ENCODE results near the gene SEC14L5.
A peak's percentile ranks its signal among the peaks of the same experiment; 100 is the strongest.

The SEC14L5 gene

DNA sequence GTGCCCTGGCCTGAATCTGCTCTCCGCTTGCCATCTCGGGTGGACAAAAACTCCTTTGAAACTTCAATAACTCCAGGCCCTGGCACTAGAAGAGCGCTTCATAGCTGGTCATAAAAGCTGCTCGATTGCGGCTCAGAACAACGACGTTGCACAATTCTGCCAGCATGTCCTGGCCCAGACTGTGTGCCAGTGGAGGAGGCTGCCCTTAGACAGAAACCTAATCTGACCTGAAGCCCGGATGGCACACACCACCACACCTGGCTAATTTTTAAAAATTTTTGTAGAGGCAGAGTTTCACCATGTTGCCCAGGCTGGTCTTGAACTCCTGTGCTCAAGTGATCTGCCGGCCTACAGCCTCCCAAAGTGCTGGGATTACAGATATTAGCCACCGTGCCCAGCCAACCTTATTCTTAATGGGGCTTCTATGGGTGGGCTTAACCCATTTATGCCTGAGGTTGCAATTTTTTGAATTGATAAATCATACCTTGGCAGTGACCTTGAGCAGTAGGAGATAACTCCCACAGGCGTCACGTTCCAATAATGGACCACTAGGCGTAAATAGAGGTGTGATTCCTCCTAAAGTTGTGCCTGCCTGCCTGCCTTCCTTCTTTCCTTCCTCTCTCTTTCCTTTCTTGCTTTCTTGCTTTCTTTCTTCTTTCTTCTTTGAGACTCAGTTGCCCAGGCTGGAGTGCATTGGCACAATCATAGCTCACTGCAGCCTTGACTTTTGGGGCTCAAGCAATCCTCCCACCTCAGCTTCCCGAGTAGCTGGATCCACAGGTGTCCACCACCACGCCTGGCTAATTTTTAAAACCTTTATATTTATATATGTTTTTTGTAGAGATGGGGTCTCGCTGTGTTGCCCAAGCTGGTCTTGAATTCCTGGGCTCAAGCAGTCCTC is 20.1 kb upstream of the SEC14L5 start:
- POLR2A ChIA-PET = no interaction called here
- no peak for TF ChIP-seq TARDBP (IDR thresholded peaks at IDR 0.05)
- TF ChIP-seq FOXK2 (IDR thresholded peaks at IDR 0.05) = no peak
- no peak for DNase-seq (ENCODE audit: extremely low spot score)
- CTCF ChIA-PET = interaction anchor here (1.1 kb wide), 1 partner anchor 10 kb away, joined by 3 read pairs; no protein-coding TSS in a partner anchor

GRCh38 chr16:4938683-4939030 is 19.5 kb upstream of the SEC14L5 start:
- TF ChIP-seq ZNF384 (IDR thresholded peaks at IDR 0.05) = no peak
- no peak for TF ChIP-seq FOXM1 (IDR thresholded peaks at IDR 0.05; ENCODE audit: borderline replicate concordance)
- no peak for TF ChIP-seq NFRKB (IDR thresholded peaks at IDR 0.05)
- no peak for TF ChIP-seq SP1 (IDR thresholded peaks at IDR 0.05)
- TF ChIP-seq TARDBP (IDR thresholded peaks at IDR 0.05) = no peak
- no peak for TF ChIP-seq L3MBTL2 (conservative IDR thresholded peaks at IDR 0.05)
- TF ChIP-seq SUZ12 (IDR thresholded peaks at IDR 0.05) = no peak
- TF ChIP-seq BHLHE40 (IDR thresholded peaks at IDR 0.05; ENCODE audit: borderline replicate concordance) = no peak
- no peak for TF ChIP-seq ARNT (IDR thresholded peaks at IDR 0.05)
- ChIA-PET CTCF (interaction anchor here (1.1 kb wide), 1 partner anchor 9 kb away, joined by 3 read pairs; no protein-coding TSS in a partner anchor), POLR2A (no interaction called here)
- no peak for DNase-seq (ENCODE audit: extremely low spot score)

- TF ChIP-seq FOXA1 (IDR thresholded peaks at IDR 0.05) = no peak
- TF ChIP-seq TARDBP (IDR thresholded peaks at IDR 0.05) = no peak
- no peak for TF ChIP-seq ELF4 (IDR thresholded peaks at IDR 0.05)
- no peak for TF ChIP-seq L3MBTL2 (conservative IDR thresholded peaks at IDR 0.05)
- no peak for TF ChIP-seq FOXK2 (IDR thresholded peaks at IDR 0.05)
- no peak for TF ChIP-seq BHLHE40 (IDR thresholded peaks at IDR 0.05; ENCODE audit: borderline replicate concordance)
- no peak for TF ChIP-seq LEF1 (IDR thresholded peaks at IDR 0.05; ENCODE audit: borderline replicate concordance)
- no peak for TF ChIP-seq HDGF (IDR thresholded peaks at IDR 0.05; ENCODE audit: borderline replicate concordance)
- no peak for TF ChIP-seq FOXM1 (IDR thresholded peaks at IDR 0.05; ENCODE audit: borderline replicate concordance)
- no peak for TF ChIP-seq ZNF384 (IDR thresholded peaks at IDR 0.05)
- ChIA-PET POLR2A (no interaction called here), CTCF (no interaction called here)
- no peak for DNase-seq (ENCODE audit: extremely low spot score)
These were observed 17.4 kb upstream of the SEC14L5 start for GRCh38 chr16:4940719-4941118.

- DNase-seq (ENCODE audit: extremely low spot score) = no peak
- ChIA-PET POLR2A (interaction anchor here (1.0 to 1.5 kb wide), 3 partner anchors 11 to 208 kb away, joined by 3 read pairs; partner anchors contain the start of genes ANKS3 and DNAAF8), CTCF (no interaction called here)
- TF ChIP-seq LEF1 (IDR thresholded peaks at IDR 0.05; ENCODE audit: borderline replicate concordance) = no peak
- TF ChIP-seq FOXM1 (IDR thresholded peaks at IDR 0.05; ENCODE audit: borderline replicate concordance) = no peak
- no peak for TF ChIP-seq FOXA1 (IDR thresholded peaks at IDR 0.05)
- no peak for TF ChIP-seq ELF4 (IDR thresholded peaks at IDR 0.05)
- TF ChIP-seq NFRKB (IDR thresholded peaks at IDR 0.05) = no peak
- TF ChIP-seq CTBP1 (IDR thresholded peaks at IDR 0.05; ENCODE audit: borderline replicate concordance) = no peak
- TF ChIP-seq BHLHE40 (IDR thresholded peaks at IDR 0.05; ENCODE audit: borderline replicate concordance) = no peak
- TF ChIP-seq, protein P1, sequence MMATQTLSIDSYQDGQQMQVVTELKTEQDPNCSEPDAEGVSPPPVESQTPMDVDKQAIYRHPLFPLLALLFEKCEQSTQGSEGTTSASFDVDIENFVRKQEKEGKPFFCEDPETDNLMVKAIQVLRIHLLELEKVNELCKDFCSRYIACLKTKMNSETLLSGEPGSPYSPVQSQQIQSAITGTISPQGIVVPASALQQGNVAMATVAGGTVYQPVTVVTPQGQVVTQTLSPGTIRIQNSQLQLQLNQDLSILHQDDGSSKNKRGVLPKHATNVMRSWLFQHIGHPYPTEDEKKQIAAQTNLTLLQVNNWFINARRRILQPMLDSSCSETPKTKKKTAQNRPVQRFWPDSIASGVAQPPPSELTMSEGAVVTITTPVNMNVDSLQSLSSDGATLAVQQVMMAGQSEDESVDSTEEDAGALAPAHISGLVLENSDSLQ (IDR thresholded peaks at IDR 0.05) = no peak
- no peak for TF ChIP-seq HDGF (IDR thresholded peaks at IDR 0.05; ENCODE audit: borderline replicate concordance)
- no peak for TF ChIP-seq SUZ12 (IDR thresholded peaks at IDR 0.05)
- TF ChIP-seq FOXK2 (IDR thresholded peaks at IDR 0.05) = no peak
- no peak for TF ChIP-seq TARDBP (IDR thresholded peaks at IDR 0.05)
- no peak for TF ChIP-seq L3MBTL2 (conservative IDR thresholded peaks at IDR 0.05)
- TF ChIP-seq SP1 (IDR thresholded peaks at IDR 0.05) = no peak
- no peak for TF ChIP-seq ZNF384 (IDR thresholded peaks at IDR 0.05)
- no peak for TF ChIP-seq ARNT (IDR thresholded peaks at IDR 0.05)
These were observed 15.6 kb upstream of the SEC14L5 start for GRCh38 chr16:4942481-4942880.

DNA sequence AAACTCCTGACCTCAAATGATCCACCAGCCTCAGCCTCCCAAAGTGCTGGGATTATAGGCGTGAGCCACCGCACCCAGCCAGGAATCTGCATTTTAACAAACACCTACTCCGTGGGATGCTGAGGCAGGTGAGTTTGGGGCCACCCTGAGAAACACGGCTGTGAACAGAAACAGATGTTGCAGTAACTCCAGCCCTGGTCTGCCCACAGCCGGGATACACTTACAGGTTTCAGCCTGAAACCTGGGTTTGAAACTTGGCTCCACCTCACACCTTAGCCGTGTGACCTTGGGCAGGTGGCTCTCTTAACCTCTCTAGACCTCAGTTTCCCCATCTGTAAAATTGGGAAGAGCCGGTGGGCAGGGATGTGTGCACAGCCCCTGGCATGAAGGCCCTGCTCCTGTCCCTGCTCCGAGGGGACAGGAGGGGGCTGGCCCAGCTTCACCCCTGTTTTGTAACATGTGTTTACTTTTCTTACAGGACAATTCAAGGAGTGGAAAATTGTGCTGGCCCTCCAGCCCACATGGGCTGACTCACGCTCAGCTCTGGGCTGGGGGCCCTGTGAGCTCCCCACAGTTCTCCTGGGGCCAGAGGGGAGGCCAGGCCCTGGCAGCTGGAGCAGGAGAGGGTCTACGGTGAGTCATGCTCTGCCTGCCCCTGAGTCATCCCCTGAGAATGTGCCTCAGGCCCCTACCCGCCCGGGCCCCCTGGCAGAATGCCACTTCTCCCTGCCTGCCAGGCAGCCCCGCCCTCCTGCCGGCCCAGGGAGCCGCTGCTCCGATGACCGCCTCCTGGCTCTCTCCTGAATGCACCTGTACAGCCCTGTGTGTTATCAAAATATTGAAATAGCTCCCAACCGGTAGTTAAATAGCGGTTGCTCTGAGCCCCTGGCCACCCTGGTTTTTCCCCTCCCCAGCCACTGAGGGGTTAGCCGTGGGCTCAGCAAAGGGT is 13.5 kb upstream of the SEC14L5 start:
- TF ChIP-seq CTBP1 (IDR thresholded peaks at IDR 0.05; ENCODE audit: borderline replicate concordance) (no peak), LEF1 (IDR thresholded peaks at IDR 0.05; ENCODE audit: borderline replicate concordance) (no peak), BHLHE40 (IDR thresholded peaks at IDR 0.05; ENCODE audit: borderline replicate concordance) (no peak), ELF4 (IDR thresholded peaks at IDR 0.05) (no peak), NFRKB (IDR thresholded peaks at IDR 0.05) (no peak), HDGF (IDR thresholded peaks at IDR 0.05; ENCODE audit: borderline replicate concordance) (no peak), FOXK2 (IDR thresholded peaks at IDR 0.05) (no peak)
- POLR2A ChIA-PET = interaction anchor here (0.6 to 1.3 kb wide), 3 partner anchors 11 to 176 kb away, joined by 3 to 5 read pairs (median 4); partner anchors contain the start of gene SEC14L5
- CTCF ChIA-PET = no interaction called here
- peak; percentile 54 for DNase-seq (ENCODE audit: extremely low spot score)

- TF ChIP-seq L3MBTL2 (conservative IDR thresholded peaks at IDR 0.05) (no peak), FOXK2 (IDR thresholded peaks at IDR 0.05) (no peak), NFRKB (IDR thresholded peaks at IDR 0.05) (no peak), BHLHE40 (IDR thresholded peaks at IDR 0.05; ENCODE audit: borderline replicate concordance) (no peak), ELF4 (IDR thresholded peaks at IDR 0.05) (no peak), HDGF (IDR thresholded peaks at IDR 0.05; ENCODE audit: borderline replicate concordance) (no peak), ARNT (IDR thresholded peaks at IDR 0.05) (no peak), FOXA1 (IDR thresholded peaks at IDR 0.05) (no peak), TARDBP (IDR thresholded peaks at IDR 0.05) (no peak), SUZ12 (IDR thresholded peaks at IDR 0.05) (no peak)
- TF ChIP-seq, protein P1 (IDR thresholded peaks at IDR 0.05) = no peak
- DNase-seq (ENCODE audit: extremely low spot score) = no peak
- POLR2A ChIA-PET = no interaction called here
- CTCF ChIA-PET = no interaction called here
These were observed 12.3 kb upstream of the SEC14L5 start for GRCh38 chr16:4945560-4946502.
